ENCODE data around the gene RAPGEF1.
A peak's percentile ranks its signal among the peaks of the same experiment; 100 is the strongest.

Gene RAPGEF1

DNA sequence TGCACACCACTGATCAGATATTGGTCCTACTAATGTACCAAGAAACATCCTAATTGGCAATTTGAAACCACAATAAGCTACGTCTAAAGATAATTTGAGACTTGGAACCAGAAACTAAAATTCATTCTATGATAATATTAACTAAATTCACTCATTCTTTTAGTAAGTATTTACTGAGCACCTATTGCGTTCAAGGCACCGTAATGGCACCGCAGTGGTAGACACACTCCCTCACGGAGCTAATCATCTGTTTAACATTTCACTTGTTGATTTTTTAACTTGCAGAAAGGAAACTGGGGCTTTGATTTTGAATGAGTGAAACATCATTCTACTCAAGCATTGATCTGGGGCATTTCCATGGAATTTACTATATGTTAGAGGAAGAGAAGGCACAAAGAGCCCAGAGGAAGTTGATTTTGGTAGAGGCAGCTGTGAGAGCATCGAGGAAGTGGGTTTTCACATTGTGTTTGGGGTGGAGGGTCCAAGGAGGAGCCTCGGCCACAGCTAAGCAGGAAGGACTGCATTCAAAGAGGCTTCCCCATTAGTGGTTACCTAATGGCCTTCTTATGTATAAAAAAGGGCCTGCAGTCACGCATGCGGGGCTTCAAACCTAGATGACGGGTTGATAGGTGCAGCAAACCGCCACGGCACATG lies 7.1 kb downstream of the RAPGEF1 start:
- ChIA-PET CTCF (interaction anchor here (1.0 to 8.2 kb wide), 14 partner anchors 9 to 141 kb away, joined by 3 to 84 read pairs (median 5); partner anchors contain the start of gene RAPGEF1), POLR2A (interaction anchor here (0.8 to 2.7 kb wide), 3 partner anchors 8 to 55 kb away, joined by 3 to 7 read pairs (median 6); no protein-coding TSS in a partner anchor)
- TF ChIP-seq, protein P1, sequence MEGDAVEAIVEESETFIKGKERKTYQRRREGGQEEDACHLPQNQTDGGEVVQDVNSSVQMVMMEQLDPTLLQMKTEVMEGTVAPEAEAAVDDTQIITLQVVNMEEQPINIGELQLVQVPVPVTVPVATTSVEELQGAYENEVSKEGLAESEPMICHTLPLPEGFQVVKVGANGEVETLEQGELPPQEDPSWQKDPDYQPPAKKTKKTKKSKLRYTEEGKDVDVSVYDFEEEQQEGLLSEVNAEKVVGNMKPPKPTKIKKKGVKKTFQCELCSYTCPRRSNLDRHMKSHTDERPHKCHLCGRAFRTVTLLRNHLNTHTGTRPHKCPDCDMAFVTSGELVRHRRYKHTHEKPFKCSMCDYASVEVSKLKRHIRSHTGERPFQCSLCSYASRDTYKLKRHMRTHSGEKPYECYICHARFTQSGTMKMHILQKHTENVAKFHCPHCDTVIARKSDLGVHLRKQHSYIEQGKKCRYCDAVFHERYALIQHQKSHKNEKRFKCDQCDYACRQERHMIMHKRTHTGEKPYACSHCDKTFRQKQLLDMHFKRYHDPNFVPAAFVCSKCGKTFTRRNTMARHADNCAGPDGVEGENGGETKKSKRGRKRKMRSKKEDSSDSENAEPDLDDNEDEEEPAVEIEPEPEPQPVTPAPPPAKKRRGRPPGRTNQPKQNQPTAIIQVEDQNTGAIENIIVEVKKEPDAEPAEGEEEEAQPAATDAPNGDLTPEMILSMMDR (IDR thresholded peaks at IDR 0.05; ENCODE audit: control extremely low read depth, extremely low read depth, low read depth, missing control alignments), result no peak
- peak; percentile 66 for DNase-seq (ENCODE audit: extremely low spot score)

DNA sequence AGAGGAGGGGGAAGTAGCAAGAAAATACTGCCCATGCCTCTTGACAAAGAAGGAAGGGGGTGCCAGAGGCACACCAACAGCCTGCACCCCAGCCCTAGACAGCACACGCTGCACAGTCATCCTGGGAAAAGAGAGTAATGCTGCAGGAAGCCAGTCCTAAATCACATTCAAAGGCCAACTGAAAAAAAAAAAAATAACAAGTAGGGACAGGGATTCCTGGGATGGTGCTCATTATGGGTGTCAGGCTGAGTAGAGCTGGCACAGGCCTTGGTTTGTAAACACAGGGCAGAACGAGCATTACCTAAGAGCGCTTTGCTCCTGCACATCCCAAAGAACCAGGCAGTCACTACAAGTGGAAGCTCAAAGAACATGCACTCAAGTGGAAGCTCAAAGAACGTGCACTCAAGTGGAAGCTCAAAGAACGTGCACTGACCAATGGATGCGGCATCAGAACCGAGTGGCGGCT lies 7.8 kb downstream of the RAPGEF1 start:
- CTCF ChIA-PET, result interaction anchor here (1.0 to 8.2 kb wide), 14 partner anchors 10 to 141 kb away, joined by 3 to 84 read pairs (median 4); partner anchors contain the start of gene RAPGEF1
- DNase-seq (ENCODE audit: extremely low spot score), result no peak
- POLR2A ChIA-PET, result interaction anchor here (0.8 to 2.7 kb wide), 2 partner anchors 22 to 54 kb away, joined by 6 to 7 read pairs; no protein-coding TSS in a partner anchor
- TF ChIP-seq, protein P1 (IDR thresholded peaks at IDR 0.05; ENCODE audit: control extremely low read depth, extremely low read depth, low read depth, missing control alignments), result no peak

DNA sequence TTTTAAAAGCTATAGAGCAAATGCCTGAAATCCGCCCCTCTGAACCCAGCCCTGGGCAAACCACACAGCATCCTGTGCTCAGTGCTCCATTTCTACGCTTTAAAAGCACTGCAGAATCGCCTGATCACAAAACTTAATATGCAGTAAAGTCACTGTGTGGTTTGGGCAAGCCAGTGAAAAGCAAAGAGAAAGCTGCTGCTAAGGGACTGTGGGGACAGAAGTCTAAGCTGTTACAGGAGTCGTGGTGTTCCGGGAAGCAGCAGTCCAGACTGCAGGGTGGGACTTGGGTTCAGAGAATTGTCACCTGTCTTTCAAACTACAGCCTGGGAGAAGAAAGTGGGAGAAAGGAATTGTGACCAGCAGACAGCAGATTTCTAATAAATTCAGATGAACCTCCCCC lies 8.2 kb downstream of the RAPGEF1 start:
- POLR2A ChIA-PET, result interaction anchor here (0.6 to 2.7 kb wide), 2 partner anchors 22 to 54 kb away, joined by 3 to 7 read pairs; no protein-coding TSS in a partner anchor
- DNase-seq (ENCODE audit: extremely low spot score), result no peak
- CTCF ChIA-PET, result interaction anchor here (1.0 to 8.2 kb wide), 12 partner anchors 9 to 140 kb away, joined by 3 to 84 read pairs (median 5); partner anchors contain the start of gene RAPGEF1
- TF ChIP-seq, protein P1 (IDR thresholded peaks at IDR 0.05; ENCODE audit: control extremely low read depth, extremely low read depth, low read depth, missing control alignments), result no peak

DNA sequence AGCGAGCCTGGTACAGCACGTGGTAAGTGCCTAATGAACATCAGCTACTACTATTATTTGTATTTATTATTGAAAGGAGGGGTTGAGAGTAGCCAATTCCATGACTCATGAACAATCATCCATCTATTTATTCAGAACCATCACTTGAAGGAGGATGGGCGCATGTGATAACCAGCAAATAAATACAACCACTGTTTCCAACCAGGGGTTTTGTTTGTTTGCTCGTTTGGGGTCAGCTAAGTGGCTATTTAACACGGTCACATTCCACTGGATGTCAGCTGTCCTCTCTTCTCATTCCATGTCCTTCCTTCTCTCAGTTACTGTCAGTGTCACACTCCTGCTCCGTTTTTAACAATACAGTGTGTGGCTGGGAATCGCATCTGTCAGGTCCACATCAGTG lies 8.6 kb downstream of the RAPGEF1 start:
- no peak for DNase-seq (ENCODE audit: extremely low spot score)
- ChIA-PET CTCF (interaction anchor here (1.0 to 8.2 kb wide), 11 partner anchors 9 to 140 kb away, joined by 3 to 84 read pairs (median 5); partner anchors contain the start of gene RAPGEF1), POLR2A (interaction anchor here (0.6 to 2.7 kb wide), 3 partner anchors 21 to 517 kb away, joined by 3 to 7 read pairs (median 3); no protein-coding TSS in a partner anchor)
- TF ChIP-seq, protein P1 (IDR thresholded peaks at IDR 0.05; ENCODE audit: control extremely low read depth, extremely low read depth, low read depth, missing control alignments), result no peak

DNA sequence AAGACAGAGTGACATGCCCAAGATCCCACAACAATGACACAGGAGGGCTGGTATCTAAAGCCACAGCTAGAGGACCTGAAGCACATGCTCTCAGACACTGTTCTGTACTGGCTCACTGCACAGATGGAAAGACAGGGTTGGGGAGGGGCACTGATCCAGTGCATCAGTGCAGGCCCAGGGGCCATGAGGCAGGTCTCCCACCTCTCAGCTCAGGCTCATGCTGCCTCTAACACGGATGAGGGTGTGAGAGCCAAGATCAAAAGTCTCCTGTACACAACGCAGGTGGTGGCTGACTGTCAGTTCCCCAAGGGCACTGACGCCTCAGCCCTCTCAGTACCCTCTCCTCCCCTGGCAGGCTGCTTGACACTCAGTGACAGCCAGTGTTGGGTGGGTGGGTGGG lies 10.9 kb downstream of the RAPGEF1 start:
- POLR2A ChIA-PET, result interaction anchor here (0.9 to 2.6 kb wide), 3 partner anchors 9 to 61 kb away, joined by 3 to 11 read pairs (median 4); no protein-coding TSS in a partner anchor
- DNase-seq (ENCODE audit: extremely low spot score), result no peak
- CTCF ChIA-PET, result interaction anchor here (1.4 to 8.2 kb wide), 7 partner anchors 13 to 138 kb away, joined by 4 to 84 read pairs (median 8); partner anchors contain the start of gene RAPGEF1
- TF ChIP-seq, protein P1 (IDR thresholded peaks at IDR 0.05; ENCODE audit: control extremely low read depth, extremely low read depth, low read depth, missing control alignments), result no peak

DNA sequence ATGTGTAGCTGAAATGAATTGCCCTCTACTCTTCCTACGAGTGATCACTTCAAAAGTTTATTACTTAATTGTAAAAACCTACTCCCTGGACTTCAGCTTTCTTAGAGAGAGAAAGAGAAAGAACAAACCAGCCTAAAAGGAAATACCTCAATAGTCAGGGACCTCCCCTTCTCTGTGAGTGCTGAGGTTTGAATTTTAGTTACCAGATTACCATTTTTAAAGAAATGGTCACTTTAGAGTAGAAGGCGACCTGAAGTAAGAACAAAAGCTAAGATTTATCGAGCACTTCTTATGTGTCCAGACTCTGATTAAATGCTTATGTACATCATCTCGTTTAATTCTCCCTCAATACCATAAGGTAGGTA lies 11.3 kb downstream of the RAPGEF1 start:
- ChIA-PET CTCF (interaction anchor here (1.4 to 8.2 kb wide), 10 partner anchors 9 to 137 kb away, joined by 4 to 84 read pairs (median 8); partner anchors contain the start of gene RAPGEF1), POLR2A (interaction anchor here (0.9 to 2.6 kb wide), 3 partner anchors 9 to 60 kb away, joined by 3 to 11 read pairs (median 4); no protein-coding TSS in a partner anchor)
- TF ChIP-seq, protein P1 (IDR thresholded peaks at IDR 0.05; ENCODE audit: control extremely low read depth, extremely low read depth, low read depth, missing control alignments), result no peak

More for the DNA sequence above, 11.3 kb downstream of the RAPGEF1 start:
- no peak for DNase-seq (ENCODE audit: extremely low spot score)

Measured in GM10248 (cell line).